Cortex of kidney (tissue), 1 donor: ENCODE data around the gene GLRA1.
"Not testable (repeated sequence)": the region's sequence is repeated elsewhere in the genome, so short reads cannot be mapped to it uniquely, and the experiment has no call there.

ENCODE experiments used
- DNase-seq: peaks from one replicate; lab custom pipeline; 2025; lab: John Stamatoyannopoulos, UW

The GLRA1 gene

GRCh38 chr5:151913425-151913824 lies 11.2 kb downstream of the GLRA1 start:
- no peak for DNase-seq

- no peak for DNase-seq
These were observed 12.3 kb downstream of the GLRA1 start for GRCh38 chr5:151912360-151912759.

GRCh38 chr5:151911011-151911410 lies 13.6 kb downstream of the GLRA1 start:
- DNase-seq = no peak

- DNase-seq = no peak
These were observed 15.0 kb downstream of the GLRA1 start for GRCh38 chr5:151909628-151910027.

- DNase-seq = no peak
These were observed 18.4 kb downstream of the GLRA1 start for GRCh38 chr5:151906246-151906645.

- DNase-seq = no peak
These were observed 19.1 kb downstream of the GLRA1 start for GRCh38 chr5:151905557-151905961.

- DNase-seq = no peak
These were observed 19.7 kb downstream of the GLRA1 start for GRCh38 chr5:151904909-151905308.

- DNase-seq = no peak
These were observed 20.5 kb downstream of the GLRA1 start for GRCh38 chr5:151904127-151904526.

- no peak for DNase-seq
These were observed 21.4 kb downstream of the GLRA1 start for GRCh38 chr5:151903243-151903653.

- no peak for DNase-seq
These were observed 22.4 kb downstream of the GLRA1 start for GRCh38 chr5:151902215-151902614.

GRCh38 chr5:151901611-151902010 lies 23.0 kb downstream of the GLRA1 start:
- no peak for DNase-seq

- no peak for DNase-seq
These were observed 23.8 kb downstream of the GLRA1 start for GRCh38 chr5:151900891-151901290.

GRCh38 chr5:151899399-151899798 lies 25.3 kb downstream of the GLRA1 start:
- DNase-seq = no peak

GRCh38 chr5:151897896-151898295 lies 26.8 kb downstream of the GLRA1 start:
- no peak for DNase-seq

- DNase-seq = no peak
These were observed 27.6 kb downstream of the GLRA1 start for GRCh38 chr5:151897020-151897552.

GRCh38 chr5:151896031-151896691 lies 28.5 kb downstream of the GLRA1 start:
- no peak for DNase-seq

GRCh38 chr5:151895660-151896030 lies 29.0 kb downstream of the GLRA1 start:
- DNase-seq = no peak

- not testable (repeated sequence) for DNase-seq
These were observed 31.2 kb downstream of the GLRA1 start for GRCh38 chr5:151893485-151893884.

- DNase-seq = no peak
These were observed 32.3 kb downstream of the GLRA1 start for GRCh38 chr5:151892393-151892792.

- DNase-seq = no peak
These were observed 34.4 kb downstream of the GLRA1 start for GRCh38 chr5:151890299-151890698.

GRCh38 chr5:151889614-151890013 lies 35.0 kb downstream of the GLRA1 start:
- no peak for DNase-seq

GRCh38 chr5:151886546-151887275 lies 37.9 kb downstream of the GLRA1 start:
- DNase-seq = no peak

GRCh38 chr5:151885138-151885908 lies 39.3 kb downstream of the GLRA1 start:
- no peak for DNase-seq
